Activated CD4-positive, alpha-beta T cell treated with anti-CD3 and anti-CD28 coated beads, Interleukin-2, Interleukin-6, amounts not matched to agents 100 ng/mL and 50 ng/mL, durations not matched to agents 16 hours and 8 hours (primary cell): ENCODE data around the gene PRSS22.

Experiments used
- DNase-seq: peaks from one replicate; pipeline ENCODE4 v3.0.0-alpha.2; 2020

PRSS22 gene

GRCh38 chr16:2827831-2828520 lies 30.0 kb downstream of the PRSS22 start:
- DNase-seq = no peak

DNA sequence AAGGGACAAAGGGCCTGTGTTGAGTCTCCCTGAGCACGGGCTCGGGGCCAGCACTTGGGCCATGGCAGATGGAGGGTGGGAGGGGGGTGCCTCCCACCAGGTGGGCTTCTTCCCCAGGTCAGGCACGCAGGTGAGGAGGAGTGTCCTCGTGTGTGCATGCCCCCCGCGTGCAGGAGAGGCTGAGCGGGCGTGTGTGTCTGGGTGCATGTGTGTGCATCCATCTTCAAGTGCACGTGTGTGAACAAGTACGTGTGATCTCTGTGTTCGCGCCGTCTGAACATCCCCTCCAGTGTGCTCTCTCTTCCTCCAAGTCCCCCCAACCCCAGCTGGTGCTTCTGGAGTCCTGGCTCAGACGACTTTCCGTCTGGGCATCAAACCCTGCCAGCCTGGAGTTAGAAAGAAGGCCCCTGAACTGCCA lies 30.6 kb downstream of the PRSS22 start:
- DNase-seq = no peak

DNA sequence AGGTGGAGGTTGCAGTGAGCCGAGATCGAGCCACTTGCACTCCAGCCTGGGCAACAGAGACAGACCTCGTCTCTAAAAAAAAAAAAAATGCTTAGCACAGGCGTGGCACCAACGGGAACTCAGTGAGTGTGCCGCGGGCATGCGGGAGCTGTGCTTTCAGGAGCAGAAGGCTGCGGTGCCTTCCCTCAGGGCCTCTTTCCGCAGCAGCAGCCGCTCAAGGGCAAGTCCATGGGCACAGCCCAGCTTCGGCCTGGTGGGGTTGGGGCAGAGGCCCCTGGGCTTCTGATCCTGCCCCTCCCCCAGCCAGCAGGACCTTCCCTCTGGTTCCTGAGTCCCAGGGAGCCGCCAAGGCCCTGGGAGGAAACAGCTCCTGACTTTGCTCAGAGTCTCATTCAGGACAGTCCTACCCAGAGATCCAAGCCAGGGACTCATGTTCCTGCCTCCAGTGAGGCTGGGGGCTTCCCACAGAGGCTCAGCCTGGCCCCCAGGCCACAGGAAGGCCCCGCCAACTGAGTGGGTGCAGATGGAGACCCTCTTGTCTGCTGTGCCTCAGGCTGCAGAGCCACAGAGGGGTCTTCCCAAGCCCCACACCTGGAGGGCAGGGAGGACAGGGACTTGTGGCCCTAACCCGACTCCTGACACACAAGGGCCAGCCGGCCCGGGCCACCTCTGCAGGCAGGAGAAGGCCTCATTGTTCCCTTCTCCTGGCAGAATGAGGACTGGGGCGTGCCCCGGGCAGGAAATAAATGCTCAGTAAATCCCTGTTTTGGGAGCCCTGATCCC lies 31.2 kb downstream of the PRSS22 start:
- no peak for DNase-seq

GRCh38 chr16:2825906-2826305 lies 32.1 kb downstream of the PRSS22 start:
- no peak for DNase-seq

DNA sequence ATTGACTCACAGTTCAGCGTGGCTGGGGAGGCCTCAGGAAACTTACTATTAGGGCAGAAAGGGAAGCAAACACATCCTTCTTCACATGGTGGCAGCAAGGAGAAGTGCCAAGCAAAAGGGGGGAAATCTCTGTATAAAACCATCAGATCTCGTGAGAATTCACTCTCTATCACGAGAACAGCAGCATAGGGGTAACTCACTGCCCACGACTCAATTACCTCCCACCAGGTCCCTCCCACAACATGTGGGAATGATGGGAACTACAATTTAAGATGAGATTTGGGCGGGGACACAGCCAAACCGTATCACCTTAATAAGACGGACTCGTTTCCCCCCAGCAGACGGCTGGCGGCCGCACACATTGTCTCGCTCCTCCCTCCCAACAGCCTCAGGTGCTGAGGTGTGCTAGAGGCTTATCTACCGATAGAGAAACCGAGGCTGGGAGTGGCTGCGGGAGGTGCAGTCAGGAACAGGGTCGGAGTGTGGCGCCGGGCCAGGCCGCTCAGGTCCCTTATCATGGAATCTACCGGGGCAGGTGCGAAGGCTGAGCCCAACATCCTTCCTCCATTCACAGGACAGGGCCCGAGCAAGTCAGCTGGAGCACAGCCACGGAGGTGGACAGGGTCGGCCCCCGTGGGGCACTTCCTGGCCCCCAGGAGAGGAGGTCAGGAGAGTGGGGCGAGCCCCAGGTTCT lies 32.8 kb downstream of the PRSS22 start:
- no peak for DNase-seq

- no peak for DNase-seq
These were observed 33.3 kb downstream of the PRSS22 start for GRCh38 chr16:2824626-2825025.

GRCh38 chr16:2822496-2822895 lies 35.5 kb downstream of the PRSS22 start:
- DNase-seq = no peak

GRCh38 chr16:2822158-2822495 lies 35.8 kb downstream of the PRSS22 start:
- no peak for DNase-seq

DNA sequence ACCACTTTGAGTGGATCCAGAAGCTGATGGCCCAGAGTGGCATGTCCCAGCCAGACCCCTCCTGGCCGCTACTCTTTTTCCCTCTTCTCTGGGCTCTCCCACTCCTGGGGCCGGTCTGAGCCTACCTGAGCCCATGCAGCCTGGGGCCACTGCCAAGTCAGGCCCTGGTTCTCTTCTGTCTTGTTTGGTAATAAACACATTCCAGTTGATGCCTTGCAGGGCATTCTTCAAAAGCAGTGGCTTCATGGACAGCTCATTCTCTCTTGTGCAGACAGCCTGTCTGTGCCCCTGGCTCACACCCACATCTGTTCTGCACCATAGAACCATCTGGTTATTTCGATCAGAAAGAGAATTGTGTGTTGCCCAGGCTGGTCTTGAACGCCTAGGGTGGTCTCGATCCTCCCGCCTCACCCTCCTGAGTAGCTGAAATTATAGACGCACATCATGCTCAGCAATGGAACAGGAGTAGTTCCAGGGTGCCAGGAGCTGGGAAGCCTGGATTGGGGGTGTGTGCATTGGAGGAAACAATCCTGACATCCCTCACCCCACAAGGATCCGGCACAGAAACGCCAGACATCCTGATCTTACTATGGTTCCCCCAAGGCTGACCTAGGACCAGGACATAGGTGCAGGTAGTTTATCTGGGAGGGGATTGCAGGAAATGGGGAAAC lies 36.3 kb downstream of the PRSS22 start:
- DNase-seq = no peak

GRCh38 chr16:2820836-2821486 lies 37.0 kb downstream of the PRSS22 start:
- DNase-seq = no peak

DNA sequence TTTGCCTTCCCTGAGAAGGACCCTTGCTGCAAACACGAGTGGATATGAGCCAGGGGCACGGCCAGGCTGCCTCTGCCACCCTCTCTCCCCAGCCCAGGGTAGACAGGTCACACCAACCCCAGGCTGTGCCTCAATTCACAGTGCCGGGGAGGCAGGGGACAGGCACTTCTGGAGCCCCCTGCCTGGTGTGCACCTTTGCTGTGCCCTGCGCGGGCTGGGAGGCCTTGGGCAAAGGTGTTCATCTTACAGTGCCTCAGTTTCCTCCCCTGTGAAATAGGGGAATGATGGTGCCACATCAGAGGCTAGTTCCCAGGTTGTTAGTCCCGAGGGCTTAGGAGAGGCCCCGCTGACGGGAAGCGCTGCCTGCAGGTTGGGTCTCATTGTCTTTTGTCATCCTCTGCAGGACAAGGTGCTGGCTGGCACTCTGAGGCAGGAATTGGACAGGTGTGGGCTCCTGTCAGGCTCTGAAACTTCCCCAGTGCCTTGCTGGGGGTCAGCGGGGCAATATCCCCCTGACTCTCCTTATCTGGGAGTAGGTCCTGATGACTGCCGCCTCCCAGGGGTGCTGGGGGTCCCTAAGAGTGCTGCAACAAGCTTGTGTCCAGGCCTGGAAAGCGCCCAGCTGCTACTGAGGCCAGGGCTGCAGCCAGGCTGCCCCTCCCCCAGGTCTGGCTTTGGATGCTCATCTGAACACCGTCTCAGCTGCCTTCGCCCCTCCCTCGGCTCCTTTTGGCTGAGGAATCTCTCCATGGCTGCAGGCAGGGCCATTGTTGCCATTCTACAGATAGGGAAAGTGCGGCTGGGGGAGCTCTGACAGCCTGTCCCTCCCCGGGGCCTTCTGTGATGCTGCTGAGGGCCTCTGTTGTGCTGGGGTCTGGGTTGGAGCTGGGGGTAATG lies 37.8 kb downstream of the PRSS22 start:
- DNase-seq = no peak

DNA sequence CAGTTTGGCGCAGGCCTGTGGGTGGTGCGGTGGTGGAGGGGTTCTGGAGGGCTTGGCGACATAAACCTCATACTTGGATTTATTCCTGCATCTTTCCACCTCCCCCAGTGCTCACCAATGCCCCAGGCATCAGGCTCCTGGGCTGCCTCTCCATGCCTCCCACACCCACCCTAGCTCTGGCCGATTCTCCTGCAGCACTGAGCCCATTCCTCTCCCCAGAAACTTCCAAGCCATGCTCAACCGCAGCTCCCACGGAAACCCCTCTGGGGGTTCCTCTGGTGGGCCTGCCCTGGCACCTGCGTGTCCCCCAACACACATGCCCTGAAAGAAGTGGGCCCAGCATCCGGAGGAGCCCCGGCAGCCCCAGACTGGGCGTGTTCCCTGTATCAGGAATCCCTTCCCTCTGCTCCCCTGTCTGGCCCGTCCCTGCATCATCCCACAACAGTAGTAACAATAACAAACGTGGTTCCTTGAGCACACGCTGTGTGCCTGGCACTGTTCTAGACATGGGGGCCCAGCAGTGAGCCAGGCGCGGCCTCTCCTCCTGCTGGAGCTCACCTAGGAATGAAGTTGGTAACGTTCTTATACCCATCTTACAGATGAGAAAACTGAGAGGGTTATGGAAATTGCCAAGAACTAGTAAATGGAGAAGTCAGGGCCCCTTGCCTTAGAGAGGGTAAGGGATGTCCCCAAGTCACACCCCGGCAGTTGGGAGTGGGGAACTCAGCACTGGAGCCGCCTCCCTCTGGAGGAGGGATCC lies 38.6 kb downstream of the PRSS22 start:
- DNase-seq = no peak

DNA sequence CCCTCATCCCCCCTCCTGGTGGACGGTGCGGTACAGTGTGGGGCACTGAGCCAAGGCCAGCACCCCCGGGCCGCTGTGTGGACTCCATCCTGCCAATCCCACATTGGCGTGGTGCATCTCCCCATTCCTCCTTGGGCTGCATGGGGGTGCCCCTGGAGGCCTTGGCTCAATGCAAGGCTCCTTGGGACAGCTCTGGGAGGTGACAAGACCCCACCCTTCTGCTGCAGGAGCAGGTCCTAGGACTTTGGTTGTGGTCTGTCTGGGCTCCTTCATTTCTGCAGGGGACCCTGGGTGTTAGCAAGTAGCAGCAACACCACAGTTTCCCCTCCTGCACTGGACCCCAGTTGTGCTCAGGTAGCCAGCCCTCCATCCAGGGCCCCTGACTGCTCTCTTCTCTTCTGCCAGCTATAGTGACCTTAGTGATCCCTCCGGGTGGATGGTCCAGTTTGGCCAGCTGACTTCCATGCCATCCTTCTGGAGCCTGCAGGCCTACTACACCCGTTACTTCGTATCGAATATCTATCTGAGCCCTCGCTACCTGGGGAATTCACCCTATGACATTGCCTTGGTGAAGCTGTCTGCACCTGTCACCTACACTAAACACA lies 39.6 kb downstream of the PRSS22 start:
- DNase-seq = no peak

- no peak for DNase-seq
These were observed 40.4 kb downstream of the PRSS22 start for GRCh38 chr16:2817340-2818271.

DNA sequence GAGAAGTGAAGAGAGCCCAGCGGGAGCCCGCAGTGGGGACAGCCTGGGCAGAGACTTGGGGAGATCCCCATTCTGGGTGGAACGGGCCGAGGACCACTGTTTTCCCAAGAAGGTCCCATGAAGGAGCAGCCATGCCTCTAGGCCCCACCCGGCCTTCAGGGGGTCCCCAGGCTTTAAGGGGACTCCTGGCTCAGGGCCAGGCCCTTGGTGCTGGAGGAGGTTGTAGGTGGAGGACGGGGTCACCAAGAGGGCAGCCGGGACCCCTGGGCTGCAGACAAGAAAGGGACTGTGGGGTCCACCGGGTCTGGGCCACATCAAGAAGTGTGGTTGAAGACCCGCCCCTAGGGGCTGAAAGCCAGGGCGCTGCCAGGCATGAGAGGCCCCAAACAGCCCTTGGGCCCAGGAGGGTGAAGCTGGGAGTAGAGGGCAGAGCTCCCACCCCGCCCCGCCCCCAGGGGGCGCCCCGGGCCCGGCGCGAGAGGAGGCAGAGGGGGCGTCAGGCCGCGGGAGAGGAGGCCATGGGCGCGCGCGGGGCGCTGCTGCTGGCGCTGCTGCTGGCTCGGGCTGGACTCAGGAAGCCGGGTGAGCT lies 41.1 kb downstream of the PRSS22 start, which contains the start of gene PRSS21:
Gene PRSS21, plus strand, starts transcription at position 487 of the 589 bp plus-strand sequence. Its CDS starts 32 bp downstream, at position 519.
- DNase-seq = peak; percentile 65

- no peak for DNase-seq
These were observed 42.6 kb downstream of the PRSS22 start for GRCh38 chr16:2815299-2815771.

DNA sequence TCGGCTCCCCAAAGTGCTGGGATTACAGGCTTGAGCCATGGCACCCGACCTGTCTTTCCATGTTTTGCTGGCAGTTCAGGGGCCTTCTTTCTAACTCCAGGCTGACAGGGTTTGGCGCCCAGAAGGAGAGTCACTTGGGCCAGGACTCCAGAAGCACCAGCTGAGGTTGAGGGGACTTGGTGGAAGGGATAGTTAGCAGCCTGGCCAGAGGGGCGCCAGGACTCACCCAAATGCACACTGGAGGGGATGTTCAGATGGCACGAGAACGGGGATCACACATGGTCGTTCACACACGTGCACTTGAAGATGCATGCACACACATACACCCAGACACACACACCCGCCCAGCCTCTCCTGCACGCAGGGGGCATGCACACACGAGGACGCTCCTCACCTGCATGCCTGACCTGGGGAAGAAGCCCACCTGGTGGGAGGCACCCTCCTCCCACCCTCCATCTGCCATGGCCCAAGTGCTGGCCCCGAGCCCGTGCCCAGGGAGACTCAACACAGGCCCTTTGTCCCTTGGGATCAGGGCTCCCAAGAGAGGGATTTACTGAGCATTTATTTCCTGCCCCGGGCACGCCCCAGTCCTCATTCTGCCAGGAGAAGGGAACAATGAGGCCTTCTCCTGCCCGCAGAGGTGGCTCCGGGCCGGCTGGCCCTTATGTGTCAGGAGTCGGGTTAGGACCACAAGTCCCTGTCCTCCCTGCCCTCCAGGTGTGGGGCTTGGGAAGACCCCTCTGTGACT lies 43.2 kb downstream of the PRSS22 start:
- no peak for DNase-seq

GRCh38 chr16:2813771-2814221 lies 44.2 kb downstream of the PRSS22 start:
- DNase-seq = no peak
